GM10248 (cell line): ENCODE data around the gene PCDHA9.

Source experiments
- CTCF ChIA-PET: fragments of 300-600 bp; sonication (Branson Sonifier 250); formaldehyde crosslinking; extraction: SDS; loops from one replicate; lab custom pipeline; 2021; ENCODE audit warnings: antibody characterized with exemption; lab: Yijun Ruan, JAX
- POLR2A ChIA-PET: fragments of 350-650 bp; sonication (Branson Sonifier 250); formaldehyde crosslinking; extraction: SDS; loops from one replicate; lab custom pipeline; 2020; ENCODE audit warnings: antibody characterized with exemption; lab: Yijun Ruan, JAX
- DNase-seq: peaks from one replicate; pipeline ENCODE4 v3.0.0; 2012; ENCODE audit errors: extremely low spot score
- TF ChIP-seq, protein P1 (sequence below): IDR thresholded peaks from 2 replicates; pipeline ENCODE4 v1.5.1; 2012; ENCODE audit warnings: mild to moderate bottlenecking, low read depth; ENCODE audit errors: extremely low read depth, missing control alignments, control extremely low read depth

The PCDHA9 gene

GRCh38 chr5:140855772-140856674 is 7.8 kb downstream of the PCDHA9 start, which contains the start of gene PCDHA10:
Gene PCDHA10 (plus strand): TSS chr5:140855897. CDS start chr5:140856049, 152 bp downstream.
- CTCF ChIA-PET, result no interaction called here
- POLR2A ChIA-PET, result no interaction called here
- no peak for DNase-seq
- TF ChIP-seq, protein P1, sequence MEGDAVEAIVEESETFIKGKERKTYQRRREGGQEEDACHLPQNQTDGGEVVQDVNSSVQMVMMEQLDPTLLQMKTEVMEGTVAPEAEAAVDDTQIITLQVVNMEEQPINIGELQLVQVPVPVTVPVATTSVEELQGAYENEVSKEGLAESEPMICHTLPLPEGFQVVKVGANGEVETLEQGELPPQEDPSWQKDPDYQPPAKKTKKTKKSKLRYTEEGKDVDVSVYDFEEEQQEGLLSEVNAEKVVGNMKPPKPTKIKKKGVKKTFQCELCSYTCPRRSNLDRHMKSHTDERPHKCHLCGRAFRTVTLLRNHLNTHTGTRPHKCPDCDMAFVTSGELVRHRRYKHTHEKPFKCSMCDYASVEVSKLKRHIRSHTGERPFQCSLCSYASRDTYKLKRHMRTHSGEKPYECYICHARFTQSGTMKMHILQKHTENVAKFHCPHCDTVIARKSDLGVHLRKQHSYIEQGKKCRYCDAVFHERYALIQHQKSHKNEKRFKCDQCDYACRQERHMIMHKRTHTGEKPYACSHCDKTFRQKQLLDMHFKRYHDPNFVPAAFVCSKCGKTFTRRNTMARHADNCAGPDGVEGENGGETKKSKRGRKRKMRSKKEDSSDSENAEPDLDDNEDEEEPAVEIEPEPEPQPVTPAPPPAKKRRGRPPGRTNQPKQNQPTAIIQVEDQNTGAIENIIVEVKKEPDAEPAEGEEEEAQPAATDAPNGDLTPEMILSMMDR, result no peak

- ChIA-PET POLR2A (no interaction called here), CTCF (no interaction called here)
- TF ChIP-seq, protein P1, result no peak
- no peak for DNase-seq
These were observed 9.2 kb downstream of the PCDHA9 start for GRCh38 chr5:140857177-140857986.

DNA sequence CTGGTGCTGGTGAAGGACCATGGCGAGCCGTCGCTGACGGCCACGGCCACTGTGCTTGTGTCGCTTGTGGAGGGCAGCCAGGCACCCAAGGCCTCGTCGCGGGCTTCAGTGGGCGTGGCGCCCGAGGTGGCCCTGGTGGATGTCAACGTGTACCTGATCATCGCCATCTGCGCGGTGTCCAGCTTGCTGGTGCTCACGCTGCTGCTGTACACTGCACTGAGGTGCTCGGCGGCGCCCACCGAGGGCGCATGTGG is 9.7 kb downstream of the PCDHA9 start:
- TF ChIP-seq, protein P1, result no peak
- ChIA-PET POLR2A (no interaction called here), CTCF (no interaction called here)
- no peak for DNase-seq

- TF ChIP-seq, protein P1, result no peak
- ChIA-PET POLR2A (no interaction called here), CTCF (no interaction called here)
- no peak for DNase-seq
These were observed 14.5 kb downstream of the PCDHA9 start for GRCh38 chr5:140862441-140863295.

DNA sequence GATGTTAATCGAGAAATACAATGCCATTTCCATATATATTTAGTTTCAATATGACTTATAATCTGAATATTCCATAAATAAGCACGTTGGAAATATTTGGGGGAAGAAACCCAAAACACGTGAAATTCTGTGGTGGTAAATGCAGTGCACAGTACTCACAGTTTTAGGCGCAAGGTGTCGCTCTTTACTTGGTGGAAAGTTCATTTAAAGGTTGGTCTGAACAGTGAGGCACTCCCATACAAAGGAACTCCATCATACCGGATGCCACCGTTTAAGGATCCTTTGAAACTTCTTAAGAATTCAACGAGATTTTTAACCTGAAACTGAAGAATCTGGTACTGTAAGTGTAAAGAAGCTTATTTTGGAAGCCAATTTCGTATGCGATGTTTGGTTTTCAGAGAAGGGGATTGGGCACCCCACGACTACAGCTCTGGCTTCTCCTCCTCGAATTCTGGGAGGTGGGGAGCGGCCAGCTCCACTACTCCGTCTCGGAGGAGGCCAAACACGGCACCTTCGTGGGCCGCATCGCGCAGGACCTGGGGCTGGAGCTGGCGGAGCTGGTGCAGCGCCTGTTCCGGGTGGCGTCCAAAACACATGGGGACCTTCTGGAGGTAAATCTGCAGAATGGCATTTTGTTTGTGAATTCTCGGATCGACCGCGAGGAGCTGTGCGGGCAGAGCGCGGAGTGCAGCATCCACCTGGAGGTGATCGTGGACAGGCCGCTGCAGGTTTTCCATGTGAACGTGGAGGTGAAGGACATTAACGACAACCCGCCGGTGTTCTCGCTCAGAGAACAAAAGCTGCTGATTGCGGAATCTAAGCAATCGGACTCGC is 20.8 kb downstream of the PCDHA9 start, which contains the start of gene PCDHA11:
Gene PCDHA11 (plus strand): TSS at position 237 of the 834 bp plus-strand sequence. CDS start 147 bp downstream, at position 384.
- CTCF ChIA-PET, result no interaction called here
- POLR2A ChIA-PET, result no interaction called here
- no peak for DNase-seq
- TF ChIP-seq, protein P1, result no peak
